H9 (cell line): ENCODE measurements around the gene SMLR1. TPM values are rescaled to one million over a fixed set of nuclear protein-coding genes. Genes with fewer than 3 reads are reported as not detected.

Experiments used
- DNase-seq: peaks from one replicate; pipeline ENCODE4 v3.0.0-alpha.2; 2017
- H2AFZ ChIP-seq: one replicate; pipeline ENCODE4 v1.6.1; 2013; ENCODE audit warnings: mild to moderate bottlenecking, low read length, control low read depth, moderate library complexity
- H2AK5ac ChIP-seq: 2 replicates; pipeline ENCODE4 v1.6.1; 2013; ENCODE audit warnings: low read length, control low read depth, mixed read lengths; ENCODE audit not compliant: insufficient read length
- H2BK120ac ChIP-seq: one replicate; pipeline ENCODE4 v1.6.1; 2013; ENCODE audit warnings: low read depth, mild to moderate bottlenecking, low read length, control low read depth, inconsistent platforms; ENCODE audit not compliant: poor library complexity, severe bottlenecking
- H2BK12ac ChIP-seq: 2 replicates; pipeline ENCODE4 v1.6.1; 2013; ENCODE audit warnings: low read length, control low read depth, mixed read lengths, low read depth; ENCODE audit not compliant: insufficient read length
- H2BK15ac ChIP-seq: 2 replicates; pipeline ENCODE4 v1.6.1; 2013; ENCODE audit warnings: low read depth, low read length, control low read depth
- H2BK20ac ChIP-seq: one replicate; pipeline ENCODE4 v1.6.1; 2013; ENCODE audit warnings: low read depth, mild to moderate bottlenecking, low read length, control low read depth, inconsistent platforms; ENCODE audit not compliant: poor library complexity, severe bottlenecking
- H2BK5ac ChIP-seq: 2 replicates; pipeline ENCODE4 v1.6.1; 2013; ENCODE audit warnings: low read length, control low read depth, mixed read lengths; ENCODE audit not compliant: insufficient read length
- H3K14ac ChIP-seq: 2 replicates; pipeline ENCODE4 v1.6.1; 2013; ENCODE audit warnings: low read length, control low read depth; ENCODE audit not compliant: insufficient read depth
- H3K18ac ChIP-seq: 2 replicates; pipeline ENCODE4 v1.6.1; 2013; ENCODE audit warnings: low read depth, mild to moderate bottlenecking, mixed read lengths, low read length, control low read depth; ENCODE audit not compliant: insufficient read length
- H3K23ac ChIP-seq: 2 replicates; pipeline ENCODE4 v1.6.1; 2013; ENCODE audit warnings: low read length, control low read depth, mixed read lengths, low read depth; ENCODE audit not compliant: insufficient read length
- H3K23me2 ChIP-seq: 2 replicates; pipeline ENCODE4 v1.6.1; 2013; ENCODE audit warnings: low read depth, mild to moderate bottlenecking, mixed read lengths, low read length, control low read depth; ENCODE audit not compliant: insufficient read length, poor library complexity, severe bottlenecking
- H3K27ac ChIP-seq: 2 replicates; pipeline ENCODE4 v1.5.1; 2013; ENCODE audit warnings: low read length, control low read depth, mixed read lengths, low read depth; ENCODE audit not compliant: insufficient read length
- H3K27me3 ChIP-seq: 2 replicates; pipeline ENCODE4 v1.6.1; 2013; ENCODE audit warnings: low read length, control low read depth, inconsistent platforms; ENCODE audit not compliant: insufficient read depth
- H3K4ac ChIP-seq: 2 replicates; pipeline ENCODE4 v1.6.1; 2013; ENCODE audit warnings: low read depth, mild to moderate bottlenecking, control low read depth, inconsistent platforms, low read length, moderate library complexity
- H3K4me1 ChIP-seq: 2 replicates; pipeline ENCODE4 v1.6.1; 2013; ENCODE audit warnings: low read length, control low read depth, inconsistent platforms; ENCODE audit not compliant: insufficient read depth
- H3K4me2 ChIP-seq: 2 replicates; pipeline ENCODE4 v1.6.1; 2013; ENCODE audit warnings: low read length, control low read depth, mixed read lengths; ENCODE audit not compliant: insufficient read length, insufficient read depth
- H3K56ac ChIP-seq: 2 replicates; pipeline ENCODE4 v1.6.1; 2013; ENCODE audit warnings: low read depth, mild to moderate bottlenecking, mixed read lengths, low read length, control low read depth; ENCODE audit not compliant: insufficient read length
- H3K79me1 ChIP-seq: 2 replicates; pipeline ENCODE4 v1.6.1; 2013; ENCODE audit warnings: low read depth, mild to moderate bottlenecking, moderate library complexity, low read length, control low read depth, inconsistent platforms; ENCODE audit not compliant: insufficient read depth, poor library complexity, severe bottlenecking
- H3K79me2 ChIP-seq: 2 replicates; pipeline ENCODE4 v1.6.1; 2013; ENCODE audit warnings: low read length, control low read depth, inconsistent platforms; ENCODE audit not compliant: insufficient read depth
- H3K9ac ChIP-seq: 2 replicates; pipeline ENCODE4 v1.6.1; 2013; ENCODE audit warnings: low read length, control low read depth, mixed read lengths; ENCODE audit not compliant: insufficient read length; ENCODE audit errors: extremely low read depth
- H3K9me3 ChIP-seq: one replicate; pipeline ENCODE4 v1.6.1; 2013; ENCODE audit warnings: low read depth, low read length, inconsistent platforms; ENCODE audit not compliant: control insufficient read depth
- H3T11ph ChIP-seq: one replicate; pipeline ENCODE4 v1.6.1; 2013; ENCODE audit warnings: mild to moderate bottlenecking, low read length, control low read depth, inconsistent platforms
- H4K20me1 ChIP-seq: one replicate; pipeline ENCODE4 v1.6.1; 2013; ENCODE audit not compliant: control insufficient read depth, insufficient read length, insufficient read depth
- H4K5ac ChIP-seq: 2 replicates; pipeline ENCODE4 v1.6.1; 2013; ENCODE audit warnings: low read depth, mild to moderate bottlenecking, mixed read lengths, low read length, control low read depth; ENCODE audit not compliant: insufficient read length
- H4K8ac ChIP-seq: replicated peaks from 2 replicates; pipeline ENCODE4 v1.6.1; 2013; ENCODE audit warnings: low read length, control low read depth, mixed read lengths, low read depth; ENCODE audit not compliant: insufficient read length
- H4K91ac ChIP-seq: 2 replicates; pipeline ENCODE4 v1.6.1; 2013; ENCODE audit warnings: low read depth, mild to moderate bottlenecking, moderate library complexity, mixed read lengths, low read length, control low read depth; ENCODE audit not compliant: insufficient read length
- H3K27ac Mint-ChIP-seq, 3 experiments: 2 replicates in 2 of 3; 3 replicates in 1 of 3; pipeline ENCODE4 v1.8.0; 2020 to 2021; ENCODE audit warnings: mixed read lengths in 3 of 3, mild to moderate bottlenecking in 1 of 3, moderate library complexity in 1 of 3
- H3K27me3 Mint-ChIP-seq: 2 replicates; pipeline ENCODE4 v1.8.0; 2021; ENCODE audit warnings: low read depth, mild to moderate bottlenecking, moderate library complexity, mixed read lengths
- H3K36me3 Mint-ChIP-seq, 3 experiments: 2 replicates in 2 of 3; 3 replicates in 1 of 3; pipeline ENCODE4 v1.8.0; 2020 to 2021; ENCODE audit warnings: low read depth in 3 of 3, mixed read lengths in 3 of 3; ENCODE audit not compliant: insufficient read depth in 1 of 3
- H3K4me1 Mint-ChIP-seq, 2 experiments: 2 replicates each; pipeline ENCODE4 v1.8.0; 2020; ENCODE audit warnings: mixed read lengths in 2 of 2
- H3K4me3 Mint-ChIP-seq, 2 experiments: 2 replicates in 1 of 2; 3 replicates in 1 of 2; pipeline ENCODE4 v1.8.0; 2020 to 2021; ENCODE audit warnings: mild to moderate bottlenecking in 2 of 2, mixed read lengths in 2 of 2, moderate library complexity in 1 of 2
- H3K9me3 Mint-ChIP-seq, 2 experiments: 2 replicates in 1 of 2; 3 replicates in 1 of 2; pipeline ENCODE4 v1.8.0; 2020; ENCODE audit warnings: mild to moderate bottlenecking in 2 of 2, mixed read lengths in 2 of 2, moderate library complexity in 1 of 2
- CTCF ChIP-seq: fragments of 200-600 bp; sonication (generic); conservative IDR thresholded peaks from 3 replicates; pipeline ENCODE4 v1.8.0; 2021; ENCODE audit warnings: antibody characterized with exemption, mild to moderate bottlenecking
- WGBS: extraction: QIAGEN DNeasy Blood & Tissue Kit; methylation state at CpG from one replicate; pipeline ENCODE4 v1.1.7; 2013; ENCODE audit warnings: missing lambda C conversion rate, low lambda C conversion rate, mixed read lengths; ENCODE audit not compliant: insufficient read length; ENCODE audit errors: extremely low coverage; 5-methylcytosine and 5-hydroxymethylcytosine counted together
- total RNA-seq: library from RNA; stranded (reverse); gene quantifications from 2 replicates; pipeline ENCODE4 v1.2.1, GENCODE V29; 2021

SMLR1 gene
- total RNA-seq, 1 experiment from 2014 or later = not detected

- H4K91ac ChIP-seq = no peak overlapping the region
- Mint-ChIP-seq H3K27me3 (no peaks in the 10 kb centered on the region), H3K27ac (no peak overlapping the region), H3K36me3 (peaks cover 0 to 6% (median 6%) of the 10 kb centered on the region in 3 experiments; a peak in 4 of 7 replicates), H3K9me3 (peaks cover 0 to 4% of the 10 kb centered on the region in 2 experiments; a peak in 3 of 5 replicates), H3K4me3 (no peak overlapping the region), H3K4me1 (peaks cover 20 to 24% of the 10 kb centered on the region in 2 experiments)
- H2BK12ac ChIP-seq = no peak overlapping the region
- no peaks in the 10 kb centered on the region for H3K27me3 ChIP-seq
- no peak overlapping the region for H3K56ac ChIP-seq
- no peak overlapping the region for H3K14ac ChIP-seq
- H3K4me1 ChIP-seq = peaks cover 10% of the 10 kb centered on the region; the same call in 1 of the 2 replicates
- H2BK120ac ChIP-seq = no peak overlapping the region
- H4K5ac ChIP-seq = no peak overlapping the region
- no peak overlapping the region for H2BK5ac ChIP-seq
- no peak overlapping the region for H3K18ac ChIP-seq
- no peaks in the 10 kb centered on the region for H3K23me2 ChIP-seq
- no CpG with 5 or more reads among the region's 1 CpG for WGBS
- H3K9me3 ChIP-seq = no peaks in the 10 kb centered on the region
- no peak overlapping the region for H3K9ac ChIP-seq
- no peak for DNase-seq
- H4K20me1 ChIP-seq = no peaks in the 10 kb centered on the region
- H3K4ac ChIP-seq = no peak overlapping the region
- H3K4me2 ChIP-seq = no peak overlapping the region
- no peak overlapping the region for H2BK20ac ChIP-seq
- no peak overlapping the region for H4K8ac ChIP-seq
- no peak overlapping the region for H2BK15ac ChIP-seq
- no peaks in the 10 kb centered on the region for H3K79me2 ChIP-seq
- no peak overlapping the region for H2AK5ac ChIP-seq
- H3K79me1 ChIP-seq = no peaks in the 10 kb centered on the region
- no peak overlapping the region for H3K27ac ChIP-seq
- no peak for TF ChIP-seq CTCF
- H3T11ph ChIP-seq = no peak overlapping the region
- H2AFZ ChIP-seq = no peak overlapping the region
- H3K23ac ChIP-seq = no peak overlapping the region
These were observed 23.8 kb downstream of the SMLR1 start for GRCh38 chr6:130851026-130851425.
